ENCODE results near the gene ANKRD65. TPM values are rescaled to one million over a fixed set of nuclear protein-coding genes. Genes with fewer than 3 reads are reported as not detected.
"Not testable (repeated sequence)": the region's sequence is repeated elsewhere in the genome, so short reads cannot be mapped to it uniquely, and the experiment has no call there.

The ANKRD65 gene
- total RNA-seq, 1 donor from 2014 or later: 0.15 TPM

DNA sequence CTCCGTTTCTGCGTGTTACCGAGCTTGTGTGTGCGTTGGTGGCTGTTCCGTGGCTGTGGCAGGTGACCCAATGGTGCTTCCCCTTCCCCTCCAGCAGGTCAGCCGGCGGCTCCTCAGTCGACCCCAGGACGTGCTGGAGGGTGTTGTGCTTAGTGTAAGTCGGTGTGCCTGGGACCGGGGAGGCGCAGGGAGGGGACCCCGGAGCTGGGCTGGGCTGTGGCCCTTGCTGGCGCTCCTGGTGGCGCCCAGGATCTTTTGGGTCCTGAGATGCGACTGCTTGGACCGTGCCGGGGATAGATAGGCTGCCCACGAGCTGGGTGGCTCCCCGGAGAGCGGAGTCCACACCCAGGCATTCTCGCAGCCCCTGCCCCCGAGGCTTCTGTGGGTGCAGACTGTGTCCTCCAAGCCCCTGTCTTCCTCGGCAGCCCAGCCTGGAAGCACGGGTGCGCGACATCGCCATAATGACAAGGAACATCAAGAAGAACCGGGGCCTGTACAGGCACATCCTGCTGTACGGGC, 34.3 kb upstream of the ANKRD65 start:
- no peaks in the 10 kb centered on the region for H3K9me3 ChIP-seq (ENCODE audit: low read depth)
- H3K36me3 Mint-ChIP-seq: no peaks in the 10 kb centered on the region
- H3K27ac Mint-ChIP-seq: no peak overlapping the region
- H2AFZ ChIP-seq (replicated peaks): no peak overlapping the region
- no peak overlapping the region for H3K9ac ChIP-seq
- H3K4me1 Mint-ChIP-seq: no peaks in the 10 kb centered on the region
- H3K27ac ChIP-seq: no peak overlapping the region
- no peaks in the 10 kb centered on the region for H4K20me1 ChIP-seq (ENCODE audit: low read depth)
- no peaks in the 10 kb centered on the region for H3K9me3 Mint-ChIP-seq
- H3F3A ChIP-seq (ENCODE audit: low read depth): no peaks in the 10 kb centered on the region
- no peaks in the 10 kb centered on the region for H3K27me3 ChIP-seq
- peaks cover 4% of the 10 kb centered on the region for H3K27me3 Mint-ChIP-seq (ENCODE audit: insufficient read depth, low read depth)
- TF ChIP-seq, protein P1, sequence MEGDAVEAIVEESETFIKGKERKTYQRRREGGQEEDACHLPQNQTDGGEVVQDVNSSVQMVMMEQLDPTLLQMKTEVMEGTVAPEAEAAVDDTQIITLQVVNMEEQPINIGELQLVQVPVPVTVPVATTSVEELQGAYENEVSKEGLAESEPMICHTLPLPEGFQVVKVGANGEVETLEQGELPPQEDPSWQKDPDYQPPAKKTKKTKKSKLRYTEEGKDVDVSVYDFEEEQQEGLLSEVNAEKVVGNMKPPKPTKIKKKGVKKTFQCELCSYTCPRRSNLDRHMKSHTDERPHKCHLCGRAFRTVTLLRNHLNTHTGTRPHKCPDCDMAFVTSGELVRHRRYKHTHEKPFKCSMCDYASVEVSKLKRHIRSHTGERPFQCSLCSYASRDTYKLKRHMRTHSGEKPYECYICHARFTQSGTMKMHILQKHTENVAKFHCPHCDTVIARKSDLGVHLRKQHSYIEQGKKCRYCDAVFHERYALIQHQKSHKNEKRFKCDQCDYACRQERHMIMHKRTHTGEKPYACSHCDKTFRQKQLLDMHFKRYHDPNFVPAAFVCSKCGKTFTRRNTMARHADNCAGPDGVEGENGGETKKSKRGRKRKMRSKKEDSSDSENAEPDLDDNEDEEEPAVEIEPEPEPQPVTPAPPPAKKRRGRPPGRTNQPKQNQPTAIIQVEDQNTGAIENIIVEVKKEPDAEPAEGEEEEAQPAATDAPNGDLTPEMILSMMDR (IDR thresholded peaks at IDR 0.05): no peak
- TF ChIP-seq EZH2 (IDR thresholded peaks at IDR 0.05) (no peak), EZH2phosphoT487 (IDR thresholded peaks at IDR 0.05) (no peak)
- H3K4me1 ChIP-seq: no peaks in the 10 kb centered on the region
- no peak overlapping the region for H3K4me2 ChIP-seq
- no peaks in the 10 kb centered on the region for H3K36me3 ChIP-seq
- no peak overlapping the region for H3K4me3 ChIP-seq
- no peaks in the 10 kb centered on the region for H3K79me2 ChIP-seq (ENCODE audit: low read depth)
- no peak overlapping the region for H3K4me3 Mint-ChIP-seq
- DNase-seq (ENCODE audit: low spot score): no peak

DNA sequence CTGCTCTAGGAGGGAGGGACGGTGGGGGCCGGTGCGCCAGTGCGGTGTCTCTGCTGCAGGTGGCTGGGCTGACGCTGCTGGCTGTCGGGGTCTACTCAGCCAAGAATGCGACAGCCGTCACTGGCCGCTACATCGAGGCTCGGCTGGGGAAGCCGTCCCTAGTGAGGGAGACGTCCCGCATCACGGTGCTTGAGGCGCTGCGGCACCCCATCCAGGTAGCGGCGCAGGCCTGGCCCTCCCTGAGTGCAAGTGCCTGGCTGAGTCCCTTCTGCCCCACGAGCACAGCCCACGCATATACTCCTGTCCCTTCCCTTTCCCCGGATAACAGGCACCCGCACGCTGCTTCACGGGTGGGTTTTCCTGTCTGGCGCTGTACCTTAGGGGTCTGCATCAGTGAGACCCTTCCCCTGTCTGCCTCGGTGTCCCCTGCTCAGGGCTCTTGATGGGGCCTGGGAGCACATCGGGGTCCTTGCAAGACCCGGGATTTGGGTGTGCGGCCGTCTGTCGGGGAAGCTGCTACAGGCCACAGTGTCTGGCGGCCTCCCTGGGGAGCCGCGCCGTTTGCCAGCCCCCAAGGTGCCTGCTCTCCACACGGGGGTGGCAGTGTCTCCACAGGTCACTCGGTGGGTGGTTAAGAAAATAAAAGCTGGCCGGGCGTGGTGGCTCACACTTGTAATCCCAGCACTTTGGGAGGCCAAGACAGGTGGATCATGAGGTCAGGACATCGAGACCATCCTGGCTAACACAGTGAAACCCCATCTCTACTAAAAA, 33.4 kb upstream of the ANKRD65 start:
- H4K20me1 ChIP-seq (ENCODE audit: low read depth); H3K4me2 ChIP-seq; DNase-seq (ENCODE audit: low spot score); H3K27me3 Mint-ChIP-seq (ENCODE audit: insufficient read depth, low read depth); H3K4me3 Mint-ChIP-seq; H3K9me3 Mint-ChIP-seq; H2AFZ ChIP-seq (replicated peaks); H3K27ac ChIP-seq; H3K4me1 Mint-ChIP-seq; H3K9me3 ChIP-seq (ENCODE audit: low read depth); H3K79me2 ChIP-seq (ENCODE audit: low read depth); H3F3A ChIP-seq (ENCODE audit: low read depth); H3K4me1 ChIP-seq; H3K36me3 Mint-ChIP-seq; H3K36me3 ChIP-seq; H3K27me3 ChIP-seq; H3K27ac Mint-ChIP-seq; H3K4me3 ChIP-seq; H3K9ac ChIP-seq: not testable (repeated sequence)

DNA sequence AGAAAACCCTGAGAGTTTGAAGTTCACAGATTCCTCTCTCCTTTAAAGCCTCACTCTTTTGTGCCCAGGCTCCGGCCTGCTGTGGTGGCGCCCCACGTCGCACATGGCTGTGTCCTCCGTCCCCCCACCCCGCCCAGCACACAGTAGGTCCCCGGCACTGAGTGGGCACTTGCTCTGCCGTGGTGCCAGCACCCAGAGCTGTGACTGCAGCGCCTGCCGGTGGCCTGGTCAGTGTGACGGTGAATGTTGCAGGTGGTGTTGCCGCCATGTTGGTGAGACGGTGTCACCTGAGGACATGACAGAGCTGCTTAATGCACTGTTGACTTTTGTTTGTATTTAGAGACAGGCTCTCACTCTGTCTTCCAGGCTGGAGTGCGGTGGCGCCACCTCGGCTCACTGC, 31.8 kb upstream of the ANKRD65 start:
- no peak overlapping the region for H3K4me3 Mint-ChIP-seq
- Histone ChIP-seq H3F3A (ENCODE audit: low read depth) (no peaks in the 10 kb centered on the region), H3K4me3 (no peak overlapping the region), H3K4me1 (no peaks in the 10 kb centered on the region), H4K20me1 (ENCODE audit: low read depth) (no peaks in the 10 kb centered on the region), H3K9me3 (ENCODE audit: low read depth) (no peaks in the 10 kb centered on the region), H3K79me2 (ENCODE audit: low read depth) (no peaks in the 10 kb centered on the region), H3K27ac (no peak overlapping the region), H3K36me3 (no peaks in the 10 kb centered on the region), H3K27me3 (no peaks in the 10 kb centered on the region), H2AFZ (replicated peaks) (no peak overlapping the region), H3K9ac (no peak overlapping the region), H3K4me2 (no peak overlapping the region)
- H3K4me1 Mint-ChIP-seq: no peaks in the 10 kb centered on the region
- no peak overlapping the region for H3K27ac Mint-ChIP-seq
- H3K27me3 Mint-ChIP-seq (ENCODE audit: insufficient read depth, low read depth): peaks cover 3% of the 10 kb centered on the region
- TF ChIP-seq, protein P1 (IDR thresholded peaks at IDR 0.05): no peak
- no peak for TF ChIP-seq EZH2phosphoT487 (IDR thresholded peaks at IDR 0.05)
- TF ChIP-seq EZH2 (IDR thresholded peaks at IDR 0.05): no peak
- DNase-seq (ENCODE audit: low spot score): no peak
- H3K36me3 Mint-ChIP-seq: no peaks in the 10 kb centered on the region
- H3K9me3 Mint-ChIP-seq: no peaks in the 10 kb centered on the region

DNA sequence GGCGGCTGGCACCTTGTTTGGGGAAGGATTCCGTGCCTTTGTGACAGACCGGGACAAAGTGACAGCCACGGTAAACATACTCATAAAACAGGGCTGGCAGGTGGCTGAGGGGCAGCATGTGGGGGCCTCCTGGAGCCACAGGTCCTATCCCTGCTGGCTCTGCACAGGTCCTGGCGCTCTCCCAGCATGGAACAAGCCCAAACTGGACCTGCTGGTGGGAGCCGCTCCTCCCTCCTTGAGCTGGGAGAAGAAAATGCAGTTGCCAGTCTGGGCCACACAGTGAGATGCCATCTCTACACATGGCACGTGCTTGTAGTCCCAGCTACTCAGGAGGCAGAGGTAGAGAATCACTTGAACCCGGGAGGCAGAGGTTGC, 31.3 kb upstream of the ANKRD65 start:
- not testable (repeated sequence) for H3K9me3 Mint-ChIP-seq; H3K4me1 ChIP-seq; H4K20me1 ChIP-seq (ENCODE audit: low read depth); H3K79me2 ChIP-seq (ENCODE audit: low read depth); H3K36me3 Mint-ChIP-seq; H3K36me3 ChIP-seq; DNase-seq (ENCODE audit: low spot score); H3K9me3 ChIP-seq (ENCODE audit: low read depth); H3K27me3 ChIP-seq; H3F3A ChIP-seq (ENCODE audit: low read depth); H2AFZ ChIP-seq (replicated peaks); H3K27ac ChIP-seq; H3K27me3 Mint-ChIP-seq (ENCODE audit: insufficient read depth, low read depth); H3K4me1 Mint-ChIP-seq; H3K4me2 ChIP-seq; H3K4me3 Mint-ChIP-seq; H3K4me3 ChIP-seq; H3K9ac ChIP-seq; H3K27ac Mint-ChIP-seq

Measured in neural progenitor cell (in vitro differentiated cells).